Gastroesophageal sphincter (tissue), 3 donors: Measurements from ENCODE around the gene CNTN5.

ENCODE experiments used
- CTCF ChIP-seq, 4 experiments: fragments of 200-600 bp in 2 of 4; fragments of 450-650 bp in 2 of 4; sonication (generic) in 1 of 4; IDR thresholded peaks; one replicate each; pipeline ENCODE4 v1.5.1; 2017 to 2019; ENCODE audit warnings: antibody characterized with exemption in 4 of 4, mild to moderate bottlenecking in 2 of 4, moderate library complexity in 2 of 4
- POLR2A ChIP-seq, 2 donors: fragments of 450-650 bp; IDR thresholded peaks; one replicate each; pipeline ENCODE4 v1.6.1; 2017; ENCODE audit warnings: antibody characterized with exemption in 2 of 2, mild to moderate bottlenecking in 2 of 2, moderate library complexity in 1 of 2

- TF ChIP-seq POLR2A (IDR thresholded peaks at IDR 0.05) (no peak), CTCF (IDR thresholded peaks at IDR 0.05) (no peak)
Observed at GRCh38 chr11:99229544-99229943, 208.8 kb downstream of the CNTN5 start.
